GM10266 (cell line): ENCODE results near the gene KRT76.

Source experiments
- DNase-seq: peaks from one replicate; pipeline ENCODE4 v3.0.0; 2012; ENCODE audit errors: extremely low spot score
- CTCF ChIP-seq: IDR thresholded peaks from 2 replicates; pipeline ENCODE4 v1.5.1; 2012; ENCODE audit warnings: mild to moderate bottlenecking, low read depth; ENCODE audit not compliant: control insufficient read depth, insufficient read depth; ENCODE audit errors: missing control alignments

KRT76 gene

GRCh38 chr12:52807544-52808470 lies 30.7 kb upstream of the KRT76 start:
- no peak for TF ChIP-seq CTCF
- DNase-seq = no peak

- no peak for TF ChIP-seq CTCF
- DNase-seq = no peak
These were observed 29.8 kb upstream of the KRT76 start for GRCh38 chr12:52806821-52807543.

GRCh38 chr12:52806169-52806811 lies 29.1 kb upstream of the KRT76 start:
- TF ChIP-seq CTCF = no peak
- DNase-seq = no peak

GRCh38 chr12:52805739-52806138 lies 28.6 kb upstream of the KRT76 start:
- no peak for DNase-seq
- TF ChIP-seq CTCF = no peak

GRCh38 chr12:52805000-52805399 lies 27.9 kb upstream of the KRT76 start:
- DNase-seq = no peak
- no peak for TF ChIP-seq CTCF

GRCh38 chr12:52802442-52802841 lies 25.3 kb upstream of the KRT76 start:
- no peak for TF ChIP-seq CTCF
- DNase-seq = no peak
